ENCODE results near the gene FNBP1.

The FNBP1 gene

DNA sequence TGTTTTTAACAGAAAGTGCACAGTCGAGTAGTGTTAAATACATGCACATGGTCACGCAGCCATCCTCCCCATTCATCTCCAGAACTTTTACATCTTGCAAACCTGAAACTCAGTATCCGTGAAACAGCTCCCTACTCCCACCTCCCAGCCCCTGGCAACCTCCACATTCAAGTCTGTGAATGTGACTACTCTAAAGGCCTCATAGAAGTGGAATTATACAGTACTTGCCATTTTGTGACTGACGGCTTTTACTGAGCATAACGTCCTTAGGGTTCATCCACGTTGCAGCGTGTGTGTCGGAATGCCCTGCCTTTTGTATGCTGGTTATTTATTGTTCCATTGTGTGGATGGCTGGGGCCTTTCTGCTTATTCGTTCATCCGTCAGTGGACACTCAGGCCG, 171.9 kb downstream of the FNBP1 start:
- in situ Hi-C loops (cut with MboI; ENCODE audit: low pct_unique_long_range_greater_than_20kb, low sequenced_read_pairs, unreplicated experiment): no loop called here

DNA sequence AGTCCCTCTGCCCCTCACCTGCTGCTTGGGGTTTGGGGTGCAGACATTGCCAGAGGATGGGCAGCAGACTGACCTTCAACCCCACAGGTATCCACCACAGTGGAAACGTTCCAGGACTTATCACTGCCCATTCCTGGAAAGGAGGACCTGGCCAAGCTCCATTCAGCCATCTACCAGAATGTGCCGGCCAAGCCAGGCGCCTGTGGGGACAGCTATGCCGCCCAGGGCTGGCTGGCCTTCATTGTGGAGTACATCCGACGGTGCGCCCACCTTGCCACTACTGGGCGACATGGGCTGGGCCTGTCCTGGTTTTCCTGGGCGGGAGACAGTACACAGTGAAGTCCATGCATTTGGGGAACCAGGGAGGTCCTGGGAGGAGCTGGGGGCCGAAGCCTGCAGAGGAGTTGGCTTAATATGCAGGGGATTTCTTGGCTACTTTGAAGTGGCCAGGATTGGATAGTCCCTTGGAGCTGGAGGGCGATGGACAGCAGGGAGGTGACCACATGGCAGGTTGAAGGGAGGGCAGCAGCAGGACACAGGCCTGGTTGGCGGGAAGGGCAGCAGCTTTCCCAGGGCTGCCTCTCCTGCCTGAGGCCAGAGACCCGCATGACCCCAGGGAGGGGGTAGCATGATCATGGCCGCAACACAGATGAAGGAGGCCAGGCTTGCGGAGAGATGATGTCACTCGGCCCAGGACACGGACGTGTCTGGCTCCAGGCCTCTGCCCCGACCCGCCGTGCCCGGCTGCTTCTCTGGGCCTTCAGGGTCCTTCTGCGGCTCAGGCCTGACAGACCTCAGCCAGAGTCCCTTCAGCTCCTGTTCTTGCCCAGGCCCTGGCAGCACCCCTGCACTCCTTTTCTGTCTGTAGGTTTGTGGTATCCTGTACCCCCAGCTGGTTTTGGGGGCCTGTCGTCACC, 173.1 kb downstream of the FNBP1 start:
- TF ChIP-seq, protein P1, sequence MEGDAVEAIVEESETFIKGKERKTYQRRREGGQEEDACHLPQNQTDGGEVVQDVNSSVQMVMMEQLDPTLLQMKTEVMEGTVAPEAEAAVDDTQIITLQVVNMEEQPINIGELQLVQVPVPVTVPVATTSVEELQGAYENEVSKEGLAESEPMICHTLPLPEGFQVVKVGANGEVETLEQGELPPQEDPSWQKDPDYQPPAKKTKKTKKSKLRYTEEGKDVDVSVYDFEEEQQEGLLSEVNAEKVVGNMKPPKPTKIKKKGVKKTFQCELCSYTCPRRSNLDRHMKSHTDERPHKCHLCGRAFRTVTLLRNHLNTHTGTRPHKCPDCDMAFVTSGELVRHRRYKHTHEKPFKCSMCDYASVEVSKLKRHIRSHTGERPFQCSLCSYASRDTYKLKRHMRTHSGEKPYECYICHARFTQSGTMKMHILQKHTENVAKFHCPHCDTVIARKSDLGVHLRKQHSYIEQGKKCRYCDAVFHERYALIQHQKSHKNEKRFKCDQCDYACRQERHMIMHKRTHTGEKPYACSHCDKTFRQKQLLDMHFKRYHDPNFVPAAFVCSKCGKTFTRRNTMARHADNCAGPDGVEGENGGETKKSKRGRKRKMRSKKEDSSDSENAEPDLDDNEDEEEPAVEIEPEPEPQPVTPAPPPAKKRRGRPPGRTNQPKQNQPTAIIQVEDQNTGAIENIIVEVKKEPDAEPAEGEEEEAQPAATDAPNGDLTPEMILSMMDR (IDR thresholded peaks at IDR 0.05; ENCODE audit: extremely low read depth, insufficient read depth, missing control alignments): no peak
- no peak for DNase-seq (ENCODE audit: low spot score)
- in situ Hi-C loops (cut with MboI; ENCODE audit: low pct_unique_long_range_greater_than_20kb, low sequenced_read_pairs, unreplicated experiment): no loop called here

More for the DNA sequence above, 171.9 kb downstream of the FNBP1 start:
- TF ChIP-seq, protein P1 (IDR thresholded peaks at IDR 0.05; ENCODE audit: extremely low read depth, insufficient read depth, missing control alignments): no peak
- DNase-seq (ENCODE audit: low spot score): no peak

DNA sequence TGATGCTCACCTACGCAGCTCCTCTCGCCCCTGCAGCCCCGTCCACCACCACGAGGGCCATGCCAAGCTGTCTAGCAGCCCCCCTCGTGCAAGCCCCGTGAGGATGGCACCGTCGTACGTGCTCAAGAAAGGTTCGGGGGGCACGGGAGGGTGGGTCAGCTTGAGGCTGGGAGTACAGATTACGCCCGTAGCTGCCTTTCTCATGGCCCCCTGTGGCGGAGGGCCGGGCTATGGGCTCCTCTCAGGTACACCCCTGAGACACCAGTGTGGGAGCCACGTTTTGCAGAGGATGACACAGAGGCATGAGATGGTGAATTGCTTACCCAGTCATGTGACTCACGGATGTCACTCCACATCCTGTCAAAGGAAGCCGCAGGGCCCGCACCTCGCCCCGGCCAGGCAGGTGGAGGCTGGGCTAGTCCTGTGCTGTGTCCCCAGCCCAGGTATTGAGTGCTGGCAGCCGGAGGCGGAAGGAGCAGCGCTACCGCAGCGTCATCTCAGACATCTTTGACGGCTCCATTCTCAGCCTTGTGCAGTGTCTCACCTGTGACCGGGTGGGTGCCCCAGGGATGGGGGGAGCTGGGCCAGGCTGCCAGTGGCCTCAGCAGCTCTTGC, 174.0 kb downstream of the FNBP1 start:
- in situ Hi-C loops (cut with MboI; ENCODE audit: low pct_unique_long_range_greater_than_20kb, low sequenced_read_pairs, unreplicated experiment): no loop called here
- TF ChIP-seq, protein P1 (IDR thresholded peaks at IDR 0.05; ENCODE audit: extremely low read depth, insufficient read depth, missing control alignments): no peak
- no peak for DNase-seq (ENCODE audit: low spot score)

DNA sequence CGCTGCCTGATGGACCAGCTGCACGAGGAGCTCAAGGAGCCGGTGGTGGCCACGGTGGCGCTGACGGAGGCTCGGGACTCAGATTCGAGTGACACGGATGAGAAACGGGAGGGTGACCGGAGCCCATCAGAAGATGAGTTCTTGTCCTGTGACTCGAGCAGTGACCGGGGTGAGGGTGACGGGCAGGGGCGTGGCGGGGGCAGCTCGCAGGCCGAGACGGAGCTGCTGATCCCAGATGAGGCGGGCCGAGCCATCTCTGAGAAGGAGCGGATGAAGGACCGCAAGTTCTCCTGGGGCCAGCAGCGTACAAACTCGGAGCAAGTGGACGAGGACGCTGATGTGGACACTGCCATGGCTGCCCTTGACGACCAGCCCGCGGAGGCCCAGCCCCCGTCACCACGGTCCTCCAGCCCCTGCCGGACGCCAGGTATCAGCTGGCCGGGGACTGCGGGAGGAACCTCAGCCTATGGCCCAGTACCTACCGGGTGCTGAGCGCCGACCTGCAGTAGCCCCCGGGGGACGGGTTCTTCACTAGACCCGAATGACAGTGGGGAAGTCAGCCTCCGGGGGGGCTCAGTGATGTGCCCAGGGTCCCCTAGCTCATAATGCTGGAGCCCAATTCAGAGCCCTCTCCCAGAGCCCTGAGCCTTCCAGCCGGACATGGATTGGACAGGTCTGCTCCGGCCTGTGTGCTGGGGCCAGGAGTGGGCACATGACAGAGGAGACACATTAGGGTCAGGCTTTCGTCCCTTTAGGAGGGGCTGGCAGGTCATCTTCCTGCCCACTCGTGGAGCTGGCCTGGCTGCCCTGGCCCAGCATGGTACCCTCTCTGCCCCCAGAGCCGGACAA, 174.7 kb downstream of the FNBP1 start:
- in situ Hi-C loops (cut with MboI; ENCODE audit: low pct_unique_long_range_greater_than_20kb, low sequenced_read_pairs, unreplicated experiment): no loop called here
- DNase-seq (ENCODE audit: low spot score): no peak
- TF ChIP-seq, protein P1 (IDR thresholded peaks at IDR 0.05; ENCODE audit: extremely low read depth, insufficient read depth, missing control alignments): no peak

DNA sequence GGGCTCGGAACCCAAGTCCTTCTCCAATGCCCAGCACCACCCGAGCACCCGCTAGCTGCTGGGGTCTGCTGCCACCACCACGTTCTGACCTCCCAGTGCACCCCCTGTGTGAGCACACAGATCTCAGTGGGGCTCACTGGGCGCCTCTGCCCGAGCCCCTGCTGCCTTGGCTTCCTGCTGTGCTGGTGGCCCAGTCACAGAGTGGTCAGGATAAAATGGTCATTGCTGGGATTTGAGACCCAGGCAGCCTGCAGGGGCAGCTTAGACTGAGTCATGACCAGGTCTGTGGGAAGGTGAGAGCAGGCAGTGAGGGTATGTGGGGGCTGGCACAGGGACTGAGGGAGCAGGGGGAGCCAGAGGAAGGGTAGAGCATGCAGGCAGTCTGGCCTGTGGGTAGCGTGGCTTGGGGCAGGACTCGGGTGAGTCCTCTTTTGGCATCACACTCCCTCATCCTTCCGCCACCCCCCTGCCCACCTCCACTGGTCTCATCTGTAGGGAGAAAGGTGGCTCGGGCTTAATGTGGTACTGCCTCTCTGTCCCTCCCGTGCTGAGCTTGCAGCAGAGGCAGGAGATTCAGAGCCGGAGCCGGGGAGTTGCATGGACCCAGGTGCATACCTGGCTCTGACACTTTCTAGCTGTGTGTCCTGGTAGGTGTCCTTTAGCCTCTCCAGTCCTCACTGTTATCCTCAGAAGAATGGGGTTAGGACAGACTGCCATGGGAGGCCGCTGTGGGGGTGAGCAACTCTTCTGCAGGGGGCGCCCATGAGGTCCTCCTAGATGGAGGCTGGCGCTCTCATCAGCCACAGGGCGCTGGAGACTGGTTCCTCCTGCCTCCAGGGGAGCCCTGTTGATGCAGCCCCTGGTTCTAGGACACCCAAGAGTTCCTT, 175.6 kb downstream of the FNBP1 start:
- TF ChIP-seq, protein P1 (IDR thresholded peaks at IDR 0.05; ENCODE audit: extremely low read depth, insufficient read depth, missing control alignments): no peak
- DNase-seq (ENCODE audit: low spot score): no peak
- in situ Hi-C loops (cut with MboI; ENCODE audit: low pct_unique_long_range_greater_than_20kb, low sequenced_read_pairs, unreplicated experiment): no loop called here

Measured in GM13977 (cell line).